GM12878 (cell line): ENCODE data around the gene TOX2.

ENCODE experiments used
- CTCF ChIP-seq, 3 experiments: IDR thresholded peaks in 2 of 3; conservative IDR thresholded peaks in 1 of 3; 2 replicates each; pipeline ENCODE4 v1.5.1; 2011; ENCODE audit warnings: low read depth in 3 of 3, low read length in 3 of 3, mild to moderate bottlenecking in 3 of 3, control low read depth in 2 of 3, moderate library complexity in 2 of 3, inconsistent platforms in 1 of 3, mixed read lengths in 1 of 3; ENCODE audit not compliant: control insufficient read depth in 2 of 3, insufficient read depth in 1 of 3; ENCODE audit errors: extremely low read depth in 1 of 3
- POLR2AphosphoS5 ChIP-seq: IDR thresholded peaks from 2 replicates; pipeline ENCODE4 v1.6.1; 2011; ENCODE audit warnings: mild to moderate bottlenecking, low read length, inconsistent platforms
- SUZ12 ChIP-seq: fragments of 200-600 bp; sonication (generic); IDR thresholded peaks from one replicate; pipeline ENCODE4 v1.6.1; 2018; ENCODE audit warnings: antibody characterized with exemption, mild to moderate bottlenecking; ENCODE audit not compliant: unreplicated experiment

- no peak for TF ChIP-seq POLR2AphosphoS5
- no peak for TF ChIP-seq CTCF (IDR thresholded peaks at IDR 0.05 in 2 of 3, conservative IDR thresholded peaks at IDR 0.05 in 1 of 3; ENCODE audit: control insufficient read depth in 2 of 3, extremely low read depth in 1 of 3, insufficient read depth in 1 of 3, low read depth in 3 of 3, low read length in 3 of 3)
- no peak for TF ChIP-seq SUZ12
Measured at GRCh38 chr20:43944653-43945235, 30.1 kb downstream of the TOX2 start.
